Esophagus (tissue), 2 donors: ENCODE data around the gene EPYC. TPM values are rescaled to one million over a fixed set of nuclear protein-coding genes. Genes with fewer than 3 reads are reported as not detected.

ENCODE experiments used
- H3K27ac ChIP-seq, 2 donors: one replicate each; pipeline ENCODE4 v1.5.1; 2013; ENCODE audit warnings: low read depth in 2 of 2, mild to moderate bottlenecking in 2 of 2, inconsistent platforms in 1 of 2, low read length in 1 of 2, moderate library complexity in 1 of 2
- H3K27me3 ChIP-seq, 2 donors: one replicate each; pipeline ENCODE4 v1.6.1; 2013; ENCODE audit warnings: low read length in 2 of 2, control low read depth in 1 of 2, mild to moderate bottlenecking in 1 of 2; ENCODE audit not compliant: insufficient read depth in 2 of 2, control insufficient read depth in 1 of 2
- H3K36me3 ChIP-seq, 2 donors: one replicate each; pipeline ENCODE4 v1.6.1; 2013; ENCODE audit warnings: low read length in 1 of 2; ENCODE audit not compliant: control insufficient read depth in 2 of 2, insufficient read depth in 2 of 2
- H3K4me1 ChIP-seq, 2 donors: one replicate each; pipeline ENCODE4 v1.6.1; 2013; ENCODE audit warnings: low read length in 1 of 2; ENCODE audit not compliant: control insufficient read depth in 2 of 2, insufficient read depth in 2 of 2
- H3K4me3 ChIP-seq, 2 donors: one replicate each; pipeline ENCODE4 v1.5.1; 2013; ENCODE audit warnings: low read length in 2 of 2, mild to moderate bottlenecking in 2 of 2, low read depth in 1 of 2, moderate library complexity in 1 of 2
- H3K9me3 ChIP-seq, 2 donors: one replicate each; pipeline ENCODE4 v1.6.1; 2013; ENCODE audit warnings: mild to moderate bottlenecking in 2 of 2, low read depth in 1 of 2, low read length in 1 of 2, moderate library complexity in 1 of 2; ENCODE audit not compliant: control insufficient read depth in 2 of 2, insufficient read depth in 1 of 2
- WGBS, 2 donors: extraction: QIAGEN DNeasy Blood & Tissue Kit; methylation state at CpG; one replicate each; pipeline ENCODE4 v1.1.7; 2013; 5-methylcytosine and 5-hydroxymethylcytosine counted together
- polyA plus RNA-seq, 2 donors: library from polyadenylated mRNA; stranded (reverse); fragments of 200-250 nt; gene quantifications; one replicate each; pipeline ENCODE4 v1.2.3, GENCODE V29; 2013
- donor health status: healthy with polysubstance abuse.
- donor health status: Bipolar disorder and iron deficiency.

The EPYC gene
- polyA plus RNA-seq, 2 donors, result not detected

- H3K4me1 ChIP-seq, result no peaks in the 10 kb centered on the region
- WGBS, 2 donors, result 67 to 71% methylated on average over 3 of the region's 3 CpGs
- H3K27ac ChIP-seq, result no peak overlapping the region
- no peaks in the 10 kb centered on the region for H3K36me3 ChIP-seq
- no peaks in the 10 kb centered on the region for H3K27me3 ChIP-seq
- H3K4me3 ChIP-seq, result no peak overlapping the region
- H3K9me3 ChIP-seq, result no peaks in the 10 kb centered on the region
Observed at GRCh38 chr12:90979951-90980350, 24.8 kb downstream of the EPYC start.

GRCh38 chr12:90979019-90979418, 25.8 kb downstream of the EPYC start:
- H3K4me1 ChIP-seq, result no peaks in the 10 kb centered on the region
- H3K4me3 ChIP-seq, result no peak overlapping the region
- H3K9me3 ChIP-seq, result no peaks in the 10 kb centered on the region
- no peaks in the 10 kb centered on the region for H3K27me3 ChIP-seq
- H3K27ac ChIP-seq, result no peak overlapping the region
- WGBS, 2 donors, result 81 to 88% methylated on average over 3 of the region's 3 CpGs
- no peaks in the 10 kb centered on the region for H3K36me3 ChIP-seq

- Histone ChIP-seq H3K4me1 (no peaks in the 10 kb centered on the region), H3K27ac (no peak overlapping the region), H3K36me3 (no peaks in the 10 kb centered on the region), H3K9me3 (no peaks in the 10 kb centered on the region), H3K4me3 (no peak overlapping the region), H3K27me3 (no peaks in the 10 kb centered on the region)
- 36 to 42% methylated on average over 1 of the region's 1 CpG for WGBS, 2 donors
Observed at GRCh38 chr12:90978117-90978770, 26.5 kb downstream of the EPYC start.

GRCh38 chr12:90977224-90977623, 27.5 kb downstream of the EPYC start:
- H3K27me3 ChIP-seq, result no peaks in the 10 kb centered on the region
- no peaks in the 10 kb centered on the region for H3K9me3 ChIP-seq
- H3K27ac ChIP-seq, result no peak overlapping the region
- no peaks in the 10 kb centered on the region for H3K4me1 ChIP-seq
- WGBS, 2 donors, result 81 to 85% methylated on average over 1 of the region's 1 CpG
- H3K36me3 ChIP-seq, result no peaks in the 10 kb centered on the region
- no peak overlapping the region for H3K4me3 ChIP-seq

GRCh38 chr12:90974286-90974685, 30.5 kb downstream of the EPYC start:
- Histone ChIP-seq H3K4me1 (no peaks in the 10 kb centered on the region), H3K27me3 (no peaks in the 10 kb centered on the region), H3K36me3 (no peaks in the 10 kb centered on the region), H3K4me3 (no peak overlapping the region), H3K27ac (no peak overlapping the region), H3K9me3 (no peaks in the 10 kb centered on the region)

GRCh38 chr12:90972226-90972625, 32.5 kb downstream of the EPYC start:
- no peak overlapping the region for H3K27ac ChIP-seq
- H3K27me3 ChIP-seq, result no peaks in the 10 kb centered on the region
- H3K9me3 ChIP-seq, result no peaks in the 10 kb centered on the region
- no peaks in the 10 kb centered on the region for H3K36me3 ChIP-seq
- H3K4me1 ChIP-seq, result no peaks in the 10 kb centered on the region
- no peak overlapping the region for H3K4me3 ChIP-seq

- Histone ChIP-seq H3K4me3 (no peak overlapping the region), H3K9me3 (no peaks in the 10 kb centered on the region), H3K36me3 (no peaks in the 10 kb centered on the region), H3K4me1 (no peaks in the 10 kb centered on the region), H3K27me3 (no peaks in the 10 kb centered on the region), H3K27ac (no peak overlapping the region)
Observed at GRCh38 chr12:90970911-90971310, 33.9 kb downstream of the EPYC start.

GRCh38 chr12:90970471-90970870, 34.3 kb downstream of the EPYC start:
- H3K4me3 ChIP-seq, result no peak overlapping the region
- H3K36me3 ChIP-seq, result no peaks in the 10 kb centered on the region
- H3K27me3 ChIP-seq, result no peaks in the 10 kb centered on the region
- no peaks in the 10 kb centered on the region for H3K9me3 ChIP-seq
- no peak overlapping the region for H3K27ac ChIP-seq
- H3K4me1 ChIP-seq, result no peaks in the 10 kb centered on the region

- 84 to 89% methylated on average over 2 of the region's 2 CpGs for WGBS, 2 donors
- no peaks in the 10 kb centered on the region for H3K27me3 ChIP-seq
- no peaks in the 10 kb centered on the region for H3K9me3 ChIP-seq
- H3K27ac ChIP-seq, result no peak overlapping the region
- no peaks in the 10 kb centered on the region for H3K4me1 ChIP-seq
- no peaks in the 10 kb centered on the region for H3K36me3 ChIP-seq
- no peak overlapping the region for H3K4me3 ChIP-seq
Observed at GRCh38 chr12:90969851-90970250, 34.9 kb downstream of the EPYC start.

GRCh38 chr12:90969346-90969745, 35.4 kb downstream of the EPYC start:
- no peak overlapping the region for H3K4me3 ChIP-seq
- 0 to 8% methylated on average over 1 of the region's 1 CpG for WGBS, 2 donors
- H3K9me3 ChIP-seq, result no peaks in the 10 kb centered on the region
- no peaks in the 10 kb centered on the region for H3K4me1 ChIP-seq
- no peak overlapping the region for H3K27ac ChIP-seq
- H3K36me3 ChIP-seq, result no peaks in the 10 kb centered on the region
- H3K27me3 ChIP-seq, result no peaks in the 10 kb centered on the region
